ENCODE results near the gene PCOLCE2.

PCOLCE2 gene

GRCh38 chr3:142888481-142889211, at the start of gene PCOLCE2:
Gene PCOLCE2, minus strand, starts transcription at chr3:142889083. Its CDS starts 187 bp downstream, at chr3:142888896.
- peak; percentile 25 for DNase-seq

GRCh38 chr3:142935963-142936362, 47.1 kb upstream of the PCOLCE2 start:
- DNase-seq = no peak

- DNase-seq = no peak
These were observed 46.0 kb upstream of the PCOLCE2 start for GRCh38 chr3:142934887-142935269.

- DNase-seq = no peak
These were observed 45.4 kb upstream of the PCOLCE2 start for GRCh38 chr3:142934128-142934886.

GRCh38 chr3:142931222-142931621, 42.3 kb upstream of the PCOLCE2 start:
- peak; percentile 34 for DNase-seq

GRCh38 chr3:142930463-142930862, 41.6 kb upstream of the PCOLCE2 start:
- no peak for DNase-seq

GRCh38 chr3:142929890-142930289, 41.0 kb upstream of the PCOLCE2 start:
- no peak for DNase-seq

GRCh38 chr3:142929109-142929508, 40.2 kb upstream of the PCOLCE2 start:
- peak; percentile 66 for DNase-seq

- no peak for DNase-seq
These were observed 37.6 kb upstream of the PCOLCE2 start for GRCh38 chr3:142926368-142926944.

- DNase-seq = no peak
These were observed 36.3 kb upstream of the PCOLCE2 start for GRCh38 chr3:142925140-142925539.

GRCh38 chr3:142923694-142924093, 34.8 kb upstream of the PCOLCE2 start:
- DNase-seq = no peak

- DNase-seq = no peak
These were observed 27.7 kb upstream of the PCOLCE2 start for GRCh38 chr3:142916605-142917004.

- DNase-seq = no peak
These were observed 26.8 kb upstream of the PCOLCE2 start for GRCh38 chr3:142915636-142916035.

GRCh38 chr3:142914286-142914811, 25.5 kb upstream of the PCOLCE2 start:
- no peak for DNase-seq

- no peak for DNase-seq
These were observed 24.5 kb upstream of the PCOLCE2 start for GRCh38 chr3:142913432-142913831.

- no peak for DNase-seq
These were observed 23.7 kb upstream of the PCOLCE2 start for GRCh38 chr3:142912402-142913172.

- no peak for DNase-seq
These were observed 21.4 kb upstream of the PCOLCE2 start for GRCh38 chr3:142910280-142910679.

- DNase-seq = no peak
These were observed 20.4 kb upstream of the PCOLCE2 start for GRCh38 chr3:142909282-142909681.

- no peak for DNase-seq
These were observed 19.1 kb upstream of the PCOLCE2 start for GRCh38 chr3:142907996-142908395.

- no peak for DNase-seq
These were observed 16.0 kb upstream of the PCOLCE2 start for GRCh38 chr3:142904639-142905436.

- DNase-seq = no peak
These were observed 13.5 kb upstream of the PCOLCE2 start for GRCh38 chr3:142902356-142902755.
